Rectal smooth muscle tissue (tissue), 1 donor: ENCODE data around the gene CDK1.

Experiments used
- H3K27ac ChIP-seq: one replicate; pipeline ENCODE4 v1.7.0; 2013; ENCODE audit warnings: low read depth, low read length, inconsistent platforms
- H3K27me3 ChIP-seq: one replicate; pipeline ENCODE4 v1.7.0; 2013; ENCODE audit warnings: low read length; ENCODE audit not compliant: control insufficient read depth, insufficient read depth
- H3K36me3 ChIP-seq: one replicate; pipeline ENCODE4 v1.7.0; 2013; ENCODE audit warnings: low read length; ENCODE audit not compliant: control insufficient read depth, insufficient read depth
- H3K4me1 ChIP-seq: one replicate; pipeline ENCODE4 v1.7.0; 2013; ENCODE audit warnings: low read length; ENCODE audit not compliant: control insufficient read depth, insufficient read depth
- H3K4me3 ChIP-seq: one replicate; pipeline ENCODE4 v1.7.0; 2013; ENCODE audit warnings: low read length
- H3K9ac ChIP-seq: one replicate; pipeline ENCODE4 v1.7.0; 2013; ENCODE audit warnings: low read length

The CDK1 gene

DNA sequence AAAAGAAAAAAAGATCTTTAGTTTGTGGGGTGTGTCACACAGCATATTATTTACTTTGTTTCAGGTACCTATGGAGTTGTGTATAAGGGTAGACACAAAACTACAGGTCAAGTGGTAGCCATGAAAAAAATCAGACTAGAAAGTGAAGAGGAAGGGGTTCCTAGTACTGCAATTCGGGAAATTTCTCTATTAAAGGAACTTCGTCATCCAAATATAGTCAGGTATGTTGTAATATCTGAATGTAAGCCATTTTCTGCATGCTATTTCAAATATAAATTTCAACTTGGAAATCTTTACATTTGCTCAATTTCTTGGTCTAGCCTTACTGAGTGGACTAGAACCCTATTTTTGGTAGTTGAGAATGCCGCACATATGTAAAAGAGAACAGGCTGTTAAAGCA, 6.4 kb downstream of the CDK1 start:
- no peaks in the 10 kb centered on the region for H3K4me1 ChIP-seq
- H3K36me3 ChIP-seq, result no peaks in the 10 kb centered on the region
- H3K9ac ChIP-seq, result no peak overlapping the region
- no peaks in the 10 kb centered on the region for H3K27me3 ChIP-seq
- no peak overlapping the region for H3K4me3 ChIP-seq
- no peak overlapping the region for H3K27ac ChIP-seq

DNA sequence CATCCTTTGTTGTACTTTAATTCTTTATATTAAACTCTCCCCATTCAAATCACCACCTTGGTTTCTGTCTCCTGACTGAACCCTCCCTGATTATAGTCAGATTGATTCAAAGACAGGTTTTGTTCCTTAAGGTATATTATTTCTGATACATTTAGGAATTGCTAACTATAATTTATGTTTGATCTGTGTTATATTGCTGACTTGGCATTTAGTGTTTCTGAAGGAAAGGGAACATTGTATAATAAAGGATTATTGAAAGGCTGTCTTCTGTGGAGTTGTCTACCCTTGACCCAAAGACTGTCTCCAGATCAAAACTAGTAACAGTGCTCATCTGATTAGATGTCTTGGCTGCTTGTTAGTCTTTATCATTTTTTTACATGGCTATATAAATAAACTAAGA, 10.3 kb downstream of the CDK1 start:
- Histone ChIP-seq H3K9ac (no peak overlapping the region), H3K27me3 (no peaks in the 10 kb centered on the region), H3K27ac (no peak overlapping the region), H3K36me3 (no peaks in the 10 kb centered on the region), H3K4me3 (no peak overlapping the region), H3K4me1 (no peaks in the 10 kb centered on the region)

DNA sequence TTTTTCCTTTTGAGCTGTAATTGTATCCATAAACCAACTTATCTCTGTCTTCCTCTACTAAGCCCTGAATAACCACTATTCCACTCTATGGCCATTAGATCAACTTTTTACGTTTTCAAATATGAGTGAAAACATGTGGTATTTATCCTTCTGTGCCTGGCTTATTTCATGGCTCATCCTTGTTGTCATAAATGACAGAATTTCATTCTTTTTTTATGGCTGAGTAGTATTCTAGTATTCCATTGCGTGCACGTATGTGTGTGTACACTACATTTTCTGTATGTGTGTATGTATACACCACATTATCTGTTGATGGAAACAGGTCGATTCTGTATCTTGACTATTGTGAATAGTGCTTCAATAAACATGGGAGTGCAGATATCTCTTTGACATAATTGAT, 11.1 kb downstream of the CDK1 start:
- no peak overlapping the region for H3K4me3 ChIP-seq
- no peak overlapping the region for H3K27ac ChIP-seq
- H3K4me1 ChIP-seq, result no peaks in the 10 kb centered on the region
- no peaks in the 10 kb centered on the region for H3K36me3 ChIP-seq
- no peaks in the 10 kb centered on the region for H3K27me3 ChIP-seq
- H3K9ac ChIP-seq, result no peak overlapping the region

DNA sequence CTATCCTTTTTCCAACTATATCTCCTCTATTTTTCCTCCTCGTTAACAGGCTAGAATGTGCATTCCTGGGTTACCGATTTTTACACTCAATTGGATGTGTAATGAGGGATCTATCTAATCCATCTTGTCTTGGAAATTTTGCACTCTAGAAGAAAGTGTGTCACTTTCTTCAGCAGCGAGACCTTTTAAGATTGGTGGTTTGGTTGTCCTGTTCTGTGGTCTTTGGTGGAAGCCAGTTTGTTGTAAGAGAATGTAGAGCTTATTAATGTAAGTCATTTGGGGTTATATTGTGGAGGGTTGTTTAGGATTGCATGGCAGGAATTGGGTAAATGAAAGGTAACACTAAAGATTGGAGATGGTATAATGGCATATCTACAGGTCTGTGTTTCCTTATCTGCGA, 16.7 kb downstream of the CDK1 start:
- H3K9ac ChIP-seq, result no peak overlapping the region
- no peaks in the 10 kb centered on the region for H3K27me3 ChIP-seq
- H3K27ac ChIP-seq, result no peak overlapping the region
- H3K4me3 ChIP-seq, result no peak overlapping the region
- no peaks in the 10 kb centered on the region for H3K4me1 ChIP-seq
- no peaks in the 10 kb centered on the region for H3K36me3 ChIP-seq

DNA sequence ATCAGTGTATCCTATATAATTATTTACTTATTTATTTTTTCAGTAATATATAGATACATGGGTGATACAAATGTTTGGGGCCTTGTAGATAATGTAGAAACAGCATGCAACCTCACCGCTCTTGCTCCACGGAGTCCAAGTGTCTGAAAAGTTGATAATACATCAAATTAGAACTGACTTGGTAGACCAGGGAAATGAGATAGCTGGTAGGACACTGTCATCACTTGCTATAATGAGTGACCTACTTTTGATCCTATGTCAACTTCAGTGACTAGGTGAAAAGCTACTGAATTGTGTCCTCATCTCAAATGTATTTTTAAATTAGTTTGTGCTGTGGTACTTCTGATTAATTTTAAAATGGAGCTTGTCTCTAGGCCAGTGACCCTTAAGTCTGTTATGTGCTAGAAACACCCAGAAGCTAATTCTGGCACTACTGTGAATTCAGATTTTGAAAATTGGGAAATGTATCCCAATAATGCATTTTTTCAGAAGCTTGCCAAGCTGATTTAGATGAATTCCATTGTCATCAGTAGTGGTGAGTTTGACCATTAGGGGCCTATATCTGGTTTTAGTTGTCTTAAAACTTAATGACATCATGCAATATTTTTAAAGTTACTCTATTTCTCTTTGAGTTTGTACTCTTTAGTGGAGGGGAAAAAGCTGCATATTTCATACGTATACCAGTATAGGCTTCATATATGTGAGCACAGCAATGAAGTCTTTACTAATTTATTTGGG, 17.4 kb downstream of the CDK1 start:
- H3K4me3 ChIP-seq, result no peak overlapping the region
- H3K27ac ChIP-seq, result no peak overlapping the region
- no peaks in the 10 kb centered on the region for H3K36me3 ChIP-seq
- no peak overlapping the region for H3K9ac ChIP-seq
- H3K4me1 ChIP-seq, result no peaks in the 10 kb centered on the region
- H3K27me3 ChIP-seq, result no peaks in the 10 kb centered on the region

DNA sequence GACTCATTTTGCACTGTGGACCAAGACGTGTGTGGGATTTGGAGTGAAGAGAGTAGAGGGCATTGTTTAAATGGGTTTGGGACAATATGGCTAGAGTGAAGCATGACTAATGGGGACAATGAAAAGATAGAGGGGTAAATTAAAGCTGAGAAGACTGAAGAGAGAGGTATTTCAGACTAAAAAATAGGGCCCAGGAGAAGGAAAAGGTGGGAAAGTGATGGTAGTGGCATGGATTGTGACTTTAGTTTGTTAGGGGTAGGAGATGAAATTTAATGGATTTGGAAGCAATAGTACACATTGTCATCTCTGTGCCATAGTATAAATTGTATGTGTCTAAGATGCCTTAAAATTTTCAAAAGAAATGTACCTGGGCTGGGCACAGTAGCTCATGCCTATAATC, 18.2 kb downstream of the CDK1 start:
- Histone ChIP-seq H3K4me1 (no peaks in the 10 kb centered on the region), H3K9ac (no peak overlapping the region), H3K27me3 (no peaks in the 10 kb centered on the region), H3K27ac (no peak overlapping the region), H3K4me3 (no peak overlapping the region), H3K36me3 (no peaks in the 10 kb centered on the region)

DNA sequence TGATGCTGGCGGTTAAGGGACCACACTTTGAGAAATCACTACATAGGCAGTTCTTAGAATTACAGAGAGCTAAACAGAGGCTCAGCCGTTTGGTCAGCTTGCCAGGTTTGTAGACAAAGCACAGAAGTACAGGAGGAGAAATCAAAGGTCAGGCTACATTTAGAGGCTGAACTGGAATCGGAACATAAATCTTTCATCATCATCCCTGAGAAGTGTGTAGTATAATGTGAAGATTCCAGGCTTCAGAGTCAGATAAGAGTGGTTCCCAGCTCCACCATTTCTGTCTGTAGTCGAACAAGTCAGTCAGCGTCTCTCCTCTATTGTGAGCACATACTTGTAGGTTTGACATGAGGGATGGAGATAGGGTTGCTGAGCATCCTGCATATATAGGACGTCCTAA, 18.9 kb downstream of the CDK1 start:
- no peak overlapping the region for H3K27ac ChIP-seq
- H3K27me3 ChIP-seq, result no peaks in the 10 kb centered on the region
- H3K4me1 ChIP-seq, result no peaks in the 10 kb centered on the region
- H3K4me3 ChIP-seq, result no peak overlapping the region
- H3K36me3 ChIP-seq, result no peaks in the 10 kb centered on the region
- no peak overlapping the region for H3K9ac ChIP-seq

DNA sequence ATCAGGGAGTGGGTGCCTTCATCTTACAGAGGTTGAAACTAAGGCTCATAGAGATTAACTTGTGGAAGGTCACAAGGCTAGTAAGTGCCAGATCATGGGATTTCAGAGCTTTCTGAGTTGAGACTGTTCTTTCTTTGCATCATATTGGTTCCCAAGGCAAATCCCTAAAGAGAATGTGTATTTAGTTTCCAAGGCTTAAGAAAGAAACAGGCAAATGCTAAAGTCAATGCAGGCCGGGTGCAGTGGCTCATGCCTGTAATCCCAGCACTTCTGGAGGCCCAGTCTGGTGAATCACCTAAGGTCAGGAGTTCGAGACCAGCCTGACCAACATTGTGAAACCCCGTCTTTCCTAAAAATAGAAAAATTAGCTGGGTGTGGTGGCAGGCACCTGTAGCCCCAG, 19.8 kb downstream of the CDK1 start:
- H3K4me3 ChIP-seq, result no peak overlapping the region
- no peaks in the 10 kb centered on the region for H3K36me3 ChIP-seq
- no peaks in the 10 kb centered on the region for H3K27me3 ChIP-seq
- no peaks in the 10 kb centered on the region for H3K4me1 ChIP-seq
- H3K27ac ChIP-seq, result no peak overlapping the region
- no peak overlapping the region for H3K9ac ChIP-seq

DNA sequence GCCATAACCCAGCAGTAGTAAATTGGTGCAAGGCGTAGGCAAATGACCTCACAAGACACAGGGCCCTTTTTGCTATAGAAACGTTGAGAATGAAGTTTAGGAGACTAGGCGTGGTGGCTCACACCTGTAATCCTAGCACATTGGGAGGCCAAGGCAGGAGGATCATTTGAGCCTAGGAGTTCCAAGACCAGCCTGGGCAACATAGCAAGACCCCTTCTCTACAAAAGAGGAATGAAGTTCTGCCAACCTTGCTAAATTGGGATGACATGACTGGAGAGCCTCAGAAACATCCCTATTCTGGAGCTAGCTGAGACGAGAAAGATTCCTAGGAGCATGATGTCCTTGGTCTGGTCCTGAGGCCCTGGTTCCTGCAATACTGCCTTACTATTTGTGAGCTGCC, 20.6 kb downstream of the CDK1 start:
- H3K9ac ChIP-seq, result no peak overlapping the region
- H3K27me3 ChIP-seq, result no peaks in the 10 kb centered on the region
- H3K4me1 ChIP-seq, result no peaks in the 10 kb centered on the region
- H3K27ac ChIP-seq, result no peak overlapping the region
- H3K36me3 ChIP-seq, result no peaks in the 10 kb centered on the region
- no peak overlapping the region for H3K4me3 ChIP-seq

DNA sequence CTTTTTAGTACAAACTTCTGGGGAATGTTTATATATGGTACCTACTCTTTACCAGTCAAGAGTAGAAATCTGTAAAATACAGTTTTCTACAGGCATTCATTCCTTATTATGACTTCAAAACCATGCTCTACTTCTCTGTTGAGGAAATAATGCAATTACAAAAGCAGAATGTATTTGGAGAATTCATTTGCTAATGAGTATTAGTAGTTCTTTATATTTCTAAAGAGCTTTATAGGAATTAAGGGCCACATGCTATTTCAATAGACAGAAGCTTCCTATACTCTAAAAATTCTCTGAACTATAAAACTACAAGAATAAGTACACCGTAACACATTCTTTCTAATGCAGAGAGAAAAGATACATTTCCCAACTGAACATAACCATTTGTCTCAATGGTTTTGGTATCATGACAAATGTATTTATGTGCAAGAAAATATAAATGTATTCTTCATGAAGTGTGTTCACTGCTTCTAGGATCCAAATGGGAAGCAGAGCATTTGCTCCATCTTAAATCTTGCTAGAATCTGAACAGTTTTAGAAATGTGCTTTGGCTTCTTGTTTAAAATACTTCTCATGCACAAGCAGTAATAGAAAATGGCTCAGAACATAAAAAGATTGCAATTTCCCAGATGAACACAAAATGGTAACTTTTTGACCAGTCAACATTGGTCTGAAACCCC, 21.8 kb downstream of the CDK1 start:
- H3K4me1 ChIP-seq, result no peaks in the 10 kb centered on the region
- H3K4me3 ChIP-seq, result no peak overlapping the region
- H3K27ac ChIP-seq, result no peak overlapping the region
- H3K27me3 ChIP-seq, result no peaks in the 10 kb centered on the region
- no peaks in the 10 kb centered on the region for H3K36me3 ChIP-seq
- no peak overlapping the region for H3K9ac ChIP-seq

DNA sequence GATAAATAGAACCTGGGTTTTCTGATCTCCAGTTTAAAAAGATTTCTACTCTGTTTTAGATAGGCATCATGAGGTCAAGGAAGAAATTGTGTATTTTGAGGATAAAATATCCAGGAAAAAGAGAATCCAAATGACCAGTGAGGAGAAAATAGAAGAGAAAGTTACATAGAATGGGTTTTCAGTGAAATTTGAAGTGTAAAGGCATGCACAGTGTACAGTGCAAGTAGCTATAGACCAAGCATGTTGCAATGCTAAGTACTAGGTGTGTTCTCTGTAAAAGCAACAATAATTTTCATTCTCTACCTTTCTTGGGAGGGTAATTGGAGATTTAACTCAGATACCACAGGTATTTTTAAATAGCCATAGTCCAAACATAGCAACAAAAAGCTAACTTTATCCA, 22.6 kb downstream of the CDK1 start:
- H3K27ac ChIP-seq, result no peak overlapping the region
- no peak overlapping the region for H3K4me3 ChIP-seq
- H3K9ac ChIP-seq, result no peak overlapping the region
- H3K27me3 ChIP-seq, result no peaks in the 10 kb centered on the region
- H3K4me1 ChIP-seq, result no peaks in the 10 kb centered on the region
- no peaks in the 10 kb centered on the region for H3K36me3 ChIP-seq

DNA sequence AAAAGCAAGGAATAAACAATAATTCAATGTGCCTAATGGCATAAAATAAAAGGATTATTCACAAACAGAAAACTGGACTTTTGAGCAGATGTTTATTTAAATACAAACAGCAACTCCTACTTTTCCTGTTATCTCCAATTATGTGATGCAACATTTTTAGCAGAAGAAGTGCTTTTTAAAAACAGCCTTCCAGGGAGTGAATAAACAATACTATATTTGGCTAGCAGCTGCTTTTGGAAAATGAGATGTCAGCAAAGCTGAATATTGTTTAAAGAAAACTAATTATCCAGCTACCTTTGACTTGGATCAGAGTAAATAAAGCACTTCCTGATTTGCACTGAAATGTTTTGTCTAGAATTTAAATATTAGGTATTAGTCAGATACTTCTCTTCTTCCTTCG, 23.2 kb downstream of the CDK1 start:
- no peaks in the 10 kb centered on the region for H3K4me1 ChIP-seq
- no peak overlapping the region for H3K4me3 ChIP-seq
- H3K27ac ChIP-seq, result no peak overlapping the region
- no peaks in the 10 kb centered on the region for H3K36me3 ChIP-seq
- H3K27me3 ChIP-seq, result no peaks in the 10 kb centered on the region
- H3K9ac ChIP-seq, result no peak overlapping the region

DNA sequence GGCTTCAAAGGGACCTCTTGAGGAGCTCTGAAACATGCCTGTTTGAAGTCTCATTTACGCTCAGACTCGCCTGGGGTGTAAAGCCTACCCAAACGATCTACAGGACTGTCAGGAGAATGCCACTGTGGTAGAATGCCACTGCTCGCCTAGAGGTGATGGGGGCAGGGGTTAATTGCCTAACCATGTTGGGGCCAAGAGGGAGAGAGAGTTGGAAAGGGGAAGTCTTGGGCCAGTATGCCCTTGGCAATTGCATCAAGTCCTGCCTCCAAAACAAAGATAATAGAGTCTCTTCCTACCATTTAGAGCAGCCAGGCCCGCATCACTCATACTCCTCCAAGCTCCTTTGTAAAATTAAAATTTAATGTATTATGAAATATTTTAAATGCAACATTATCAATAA, 25.2 kb downstream of the CDK1 start:
- H3K27ac ChIP-seq, result no peak overlapping the region
- H3K4me3 ChIP-seq, result no peak overlapping the region
- no peak overlapping the region for H3K9ac ChIP-seq
- no peaks in the 10 kb centered on the region for H3K36me3 ChIP-seq
- no peaks in the 10 kb centered on the region for H3K27me3 ChIP-seq
- no peaks in the 10 kb centered on the region for H3K4me1 ChIP-seq
